DMS79 treated with DMSO at 0.1 percent for 48 hours (cell line): Measurements from ENCODE around the gene MUCL3.
"Not testable (repeated sequence)": the region's sequence is repeated elsewhere in the genome, so short reads cannot be mapped to it uniquely, and the experiment has no call there.

ENCODE experiments used
- DNase-seq: peaks from one replicate; lab custom pipeline; 2025; lab: John Stamatoyannopoulos, UW

The MUCL3 gene

DNA sequence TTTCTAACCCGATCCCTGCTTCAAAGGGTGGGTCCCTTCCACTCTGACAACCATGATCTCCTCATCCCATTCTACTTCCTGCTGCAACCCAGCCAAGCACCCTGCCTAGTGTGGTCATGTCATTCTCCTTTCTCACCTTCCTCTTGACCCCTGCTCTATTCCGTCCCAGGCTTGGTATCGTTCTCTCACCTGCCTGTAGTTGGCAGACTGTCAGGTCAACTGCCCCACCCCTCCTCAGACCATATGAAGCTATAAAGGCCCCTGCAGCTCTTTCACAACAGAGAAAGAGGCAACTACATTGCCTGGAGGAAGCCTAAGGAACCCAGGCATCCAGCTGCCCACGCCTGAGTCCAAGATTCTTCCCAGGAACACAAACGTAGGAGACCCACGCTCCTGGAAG, 42.7 kb downstream of the MUCL3 start, which contains the start of gene MUC21:
TSS of gene MUC21 (plus strand) at position 280 of the 400 bp plus-strand sequence. CDS start 241 bp downstream, outside the sequence.
- DNase-seq = no peak

DNA sequence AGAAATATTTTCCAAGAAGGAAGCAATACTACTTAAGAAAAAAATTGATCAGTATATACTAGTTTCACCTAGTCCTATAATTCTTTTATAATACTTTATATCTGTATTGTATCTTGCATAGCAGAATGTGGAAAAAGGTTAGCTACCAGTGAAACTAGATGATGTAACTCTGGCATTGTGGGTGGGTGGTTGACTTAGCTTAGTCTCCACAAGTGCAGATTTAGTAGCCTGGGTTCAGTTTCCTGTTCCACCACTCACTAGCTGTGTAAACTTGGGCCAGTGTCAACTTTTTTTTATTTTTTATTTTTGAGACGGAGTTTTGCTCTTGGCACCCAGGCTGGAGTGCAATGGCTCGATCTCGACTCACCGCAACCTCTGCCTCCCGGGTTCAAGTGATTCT, 44.7 kb downstream of the MUCL3 start:
- no peak for DNase-seq

DNA sequence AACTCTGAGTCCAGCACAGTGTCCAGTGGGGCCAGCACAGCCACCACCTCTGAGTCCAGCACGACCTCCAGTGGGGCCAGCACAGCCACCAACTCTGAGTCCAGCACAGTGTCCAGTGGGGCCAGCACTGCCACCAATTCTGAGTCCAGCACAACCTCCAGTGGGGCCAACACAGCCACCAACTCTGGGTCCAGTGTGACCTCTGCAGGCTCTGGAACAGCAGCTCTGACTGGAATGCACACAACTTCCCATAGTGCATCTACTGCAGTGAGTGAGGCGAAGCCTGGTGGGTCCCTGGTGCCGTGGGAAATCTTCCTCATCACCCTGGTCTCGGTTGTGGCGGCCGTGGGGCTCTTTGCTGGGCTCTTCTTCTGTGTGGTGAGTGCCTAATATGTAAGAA, 46.5 kb downstream of the MUCL3 start:
- no peak for DNase-seq

DNA sequence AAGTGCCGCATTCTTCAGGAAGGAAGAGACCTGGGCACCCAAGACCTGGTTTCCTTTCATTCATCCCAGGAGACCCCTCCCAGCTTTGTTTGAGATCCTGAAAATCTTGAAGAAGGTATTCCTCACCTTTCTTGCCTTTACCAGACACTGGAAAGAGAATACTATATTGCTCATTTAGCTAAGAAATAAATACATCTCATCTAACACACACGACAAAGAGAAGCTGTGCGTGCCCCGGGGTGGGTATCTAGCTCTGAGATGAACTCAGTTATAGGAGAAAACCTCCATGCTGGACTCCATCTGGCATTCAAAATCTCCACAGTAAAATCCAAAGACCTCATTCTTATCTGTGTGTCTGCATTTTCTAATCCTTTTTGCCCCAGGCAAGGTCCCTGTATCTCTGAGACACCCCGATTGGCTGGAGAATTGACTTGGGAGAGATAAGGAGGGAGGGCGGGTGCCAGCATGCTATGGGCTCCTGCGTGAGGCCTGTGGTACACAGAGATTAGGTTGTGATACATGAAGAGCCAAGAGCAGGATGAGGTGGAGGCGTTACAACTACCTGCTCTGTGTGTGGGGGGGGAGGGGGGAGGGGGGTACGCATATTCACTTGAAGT, 47.5 kb downstream of the MUCL3 start:
- DNase-seq = no peak

DNA sequence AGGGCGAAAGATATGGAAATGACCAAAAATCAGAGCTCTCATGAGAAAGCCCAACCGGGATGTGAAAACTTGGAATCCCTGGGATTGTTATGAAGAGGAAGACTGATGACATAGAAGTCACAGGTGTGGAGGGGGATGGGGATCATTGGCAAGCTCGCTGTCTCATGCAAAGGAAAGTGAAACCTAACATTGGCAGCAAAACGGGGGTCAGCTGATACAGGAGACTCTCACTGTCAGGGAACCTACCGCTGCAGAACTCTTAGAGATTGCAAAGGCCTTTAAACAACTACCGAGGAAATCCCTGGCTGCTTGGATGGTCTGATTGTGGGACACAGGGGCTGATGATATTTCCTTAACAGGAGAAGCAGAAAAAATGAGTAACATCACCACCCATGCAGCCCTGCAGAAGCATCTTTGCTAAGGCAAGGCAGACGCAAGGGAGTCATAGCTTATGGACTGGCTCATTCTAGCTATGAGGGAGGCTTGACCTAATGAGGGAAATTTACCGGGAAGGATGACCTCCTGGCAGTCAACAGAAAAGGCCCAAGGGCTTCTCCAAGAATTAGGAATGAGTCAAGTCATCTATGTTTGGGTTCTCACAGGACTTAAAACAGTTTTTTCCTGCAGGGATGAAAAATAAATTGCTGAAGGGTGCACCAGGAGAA, 49.8 kb downstream of the MUCL3 start:
- no peak for DNase-seq

DNA sequence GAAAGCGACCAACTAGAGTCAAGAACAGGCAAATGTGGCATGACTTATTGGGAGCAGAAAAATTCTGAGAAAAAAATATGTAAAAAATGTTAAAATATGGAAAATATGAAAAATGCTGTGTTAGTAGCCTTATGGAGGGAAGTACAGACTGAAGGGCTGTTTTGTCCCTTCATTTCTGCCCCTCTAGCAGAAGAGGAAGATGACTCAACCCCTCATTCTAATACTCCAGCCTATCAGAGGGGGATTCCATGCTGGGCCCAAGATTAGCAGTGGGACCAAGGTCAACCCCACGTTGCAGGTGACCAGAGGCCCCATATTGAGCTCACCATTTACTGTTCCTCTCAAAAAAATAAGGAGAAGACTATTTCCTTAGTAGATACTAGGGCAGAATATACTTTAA, 51.1 kb downstream of the MUCL3 start:
- no peak for DNase-seq

DNA sequence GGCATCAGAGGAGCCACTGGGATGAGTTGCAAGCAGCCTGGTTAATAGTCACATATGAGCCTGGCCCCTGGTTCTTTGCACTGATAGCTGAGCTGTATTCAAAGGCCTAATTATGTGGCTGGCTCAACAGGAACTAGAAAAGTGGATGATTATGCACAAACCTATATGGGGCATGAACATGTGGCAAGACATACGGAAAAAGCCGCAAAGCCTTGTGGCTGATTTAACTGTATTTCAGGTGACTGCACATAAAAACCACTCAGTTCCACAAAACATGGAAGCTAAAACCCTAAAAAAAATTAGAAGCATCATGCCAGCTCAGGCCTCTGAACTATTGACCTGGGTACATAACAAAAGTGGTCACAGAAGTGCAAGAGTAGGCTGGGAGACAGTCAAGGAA, 56.5 kb downstream of the MUCL3 start:
- DNase-seq = no peak

DNA sequence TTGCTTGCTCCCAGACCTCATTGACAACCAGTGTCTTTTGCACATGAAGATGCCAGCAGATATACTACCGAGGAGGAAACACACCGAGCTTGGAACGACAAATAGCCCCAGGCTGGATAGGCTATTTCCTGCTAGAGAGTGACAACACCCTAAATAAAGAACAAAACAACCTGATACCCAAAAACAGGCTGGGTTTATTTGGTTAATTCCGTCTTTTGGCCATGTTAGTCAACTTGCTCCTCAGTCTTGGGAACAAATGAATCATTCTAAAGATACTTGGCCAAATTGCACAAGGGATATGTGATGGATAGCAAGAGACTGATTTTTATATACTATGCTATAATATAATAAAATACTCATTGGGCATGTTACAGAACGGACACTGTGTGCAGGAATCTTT, 58.0 kb downstream of the MUCL3 start:
- no peak for DNase-seq

DNA sequence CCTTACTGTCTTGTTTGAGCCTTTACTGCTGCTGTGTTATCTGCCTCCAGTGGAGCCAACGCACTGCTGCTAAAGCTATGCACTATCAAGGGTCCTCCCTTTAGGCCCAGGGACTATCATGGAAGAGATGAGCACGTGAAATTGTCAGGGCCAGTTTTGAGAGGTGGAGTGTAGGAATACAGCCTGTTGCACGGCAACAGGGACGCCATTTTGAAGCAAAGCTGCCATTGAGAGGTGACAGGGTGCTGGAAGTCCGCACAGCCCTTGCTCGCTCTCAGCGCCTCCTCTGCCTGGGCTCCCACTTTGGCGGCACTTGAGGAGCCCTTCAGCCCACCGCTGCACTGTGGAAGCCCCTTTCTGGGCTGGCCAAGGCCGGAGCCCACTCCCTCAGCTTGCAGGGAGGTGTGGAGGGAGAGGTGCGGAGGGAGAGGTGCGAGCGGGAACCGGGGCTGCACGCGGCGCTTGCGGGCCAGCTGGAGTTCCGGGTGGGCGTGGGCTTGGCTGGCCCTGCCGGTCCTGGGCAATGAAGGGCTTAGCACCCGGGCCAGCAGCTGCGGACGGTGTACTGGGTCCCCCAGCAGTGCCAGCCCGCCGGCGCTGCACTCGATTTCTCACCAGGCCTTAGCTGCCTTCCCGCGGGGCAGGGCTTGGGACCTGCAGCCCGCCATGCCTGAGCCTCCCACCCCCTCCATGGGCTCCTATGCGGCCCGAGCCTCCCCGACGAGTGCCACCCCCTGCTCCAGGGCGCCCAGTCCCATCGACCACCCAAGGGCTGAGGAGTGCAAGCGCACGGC, 59.5 kb downstream of the MUCL3 start:
- DNase-seq = not testable (repeated sequence)

DNA sequence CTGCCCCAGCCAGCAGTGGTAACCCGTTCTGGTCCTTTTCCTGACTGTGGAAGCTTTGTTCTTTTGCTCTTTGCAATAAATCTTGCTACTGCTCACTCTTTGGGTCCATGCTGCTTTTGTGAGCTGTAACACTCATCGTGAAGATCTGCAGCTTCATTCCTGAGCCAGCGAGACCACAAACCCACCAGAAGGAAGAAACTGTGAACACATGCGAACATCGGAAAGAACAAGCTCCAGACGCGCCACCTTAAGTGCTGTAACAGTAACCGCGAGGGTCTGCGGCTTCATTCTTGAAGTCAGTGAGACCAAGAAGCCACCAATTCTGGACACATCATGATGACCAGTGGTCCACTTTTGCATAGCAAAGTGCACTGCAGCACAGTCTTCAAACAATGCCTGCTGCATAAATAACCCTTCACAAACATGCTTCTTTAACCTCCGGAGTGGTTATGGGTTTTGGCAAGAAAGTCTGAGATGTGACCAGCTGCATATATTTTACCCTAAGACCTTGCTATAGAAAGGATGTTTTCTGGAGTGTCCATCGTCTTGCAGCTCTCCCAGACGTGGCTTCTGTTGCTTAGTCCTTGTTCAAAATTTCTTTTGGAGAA, 60.6 kb downstream of the MUCL3 start:
- no peak for DNase-seq

DNA sequence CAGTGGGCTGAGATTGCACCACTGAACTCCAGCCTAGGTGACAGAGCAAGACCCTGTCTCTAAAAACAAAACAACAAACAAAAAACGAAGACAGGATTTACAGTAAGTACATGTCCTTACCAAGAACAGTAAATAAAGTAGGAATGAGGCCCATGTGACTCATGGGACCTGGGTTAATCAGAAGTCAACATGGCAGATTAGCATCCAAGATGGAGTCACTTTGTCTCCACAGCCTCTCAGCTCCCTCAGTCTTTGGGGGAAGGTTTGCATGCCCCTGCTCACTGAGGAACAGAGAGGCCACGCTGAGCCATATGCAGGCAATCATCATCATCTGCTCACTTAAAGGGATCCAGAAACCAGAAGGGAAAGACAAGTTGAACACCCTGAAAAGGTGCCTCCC, 61.7 kb downstream of the MUCL3 start:
- no peak for DNase-seq
